Measurements from ENCODE around the gene MALRD1.

Gene MALRD1

GRCh38 chr10:19256331-19256730 is 207.7 kb downstream of the MALRD1 start:
- Histone ChIP-seq H3K4me3 (ENCODE audit: low read depth, low read length) (no peak overlapping the region), H3K36me3 (no peaks in the 10 kb centered on the region), H3K27me3 (ENCODE audit: insufficient read depth, low read depth, severe bottlenecking) (no peaks in the 10 kb centered on the region), H3K27ac (no peak overlapping the region), H3K9me3 (ENCODE audit: severe bottlenecking) (no peaks in the 10 kb centered on the region)
- no peak for DNase-seq
- TF ChIP-seq CTCF (IDR thresholded peaks at IDR 0.05; ENCODE audit: low read depth, low read length): no peak

- no peak overlapping the region for H3K27ac ChIP-seq
- H3K9me3 ChIP-seq (ENCODE audit: severe bottlenecking): no peaks in the 10 kb centered on the region
- no peak overlapping the region for H3K4me3 ChIP-seq (ENCODE audit: low read depth, low read length)
- H3K27me3 ChIP-seq (ENCODE audit: insufficient read depth, low read depth, severe bottlenecking): no peaks in the 10 kb centered on the region
- no peak for DNase-seq
- no peaks in the 10 kb centered on the region for H3K36me3 ChIP-seq
- no peak for TF ChIP-seq CTCF (IDR thresholded peaks at IDR 0.05; ENCODE audit: low read depth, low read length)
These were observed 214.7 kb downstream of the MALRD1 start for GRCh38 chr10:19263262-19263661.

- no peak overlapping the region for H3K27ac ChIP-seq
- no peak for DNase-seq
- H3K4me3 ChIP-seq (ENCODE audit: low read depth, low read length): no peak overlapping the region
- no peaks in the 10 kb centered on the region for H3K27me3 ChIP-seq (ENCODE audit: insufficient read depth, low read depth, severe bottlenecking)
- no peak for TF ChIP-seq CTCF (IDR thresholded peaks at IDR 0.05; ENCODE audit: low read depth, low read length)
- H3K36me3 ChIP-seq: no peaks in the 10 kb centered on the region
- no peaks in the 10 kb centered on the region for H3K9me3 ChIP-seq (ENCODE audit: severe bottlenecking)
These were observed 234.7 kb downstream of the MALRD1 start for GRCh38 chr10:19283285-19283684.

- TF ChIP-seq CTCF (IDR thresholded peaks at IDR 0.05; ENCODE audit: low read depth, low read length): no peak
- no peaks in the 10 kb centered on the region for H3K27me3 ChIP-seq (ENCODE audit: insufficient read depth, low read depth, severe bottlenecking)
- DNase-seq: no peak
- no peak overlapping the region for H3K4me3 ChIP-seq (ENCODE audit: low read depth, low read length)
- no peaks in the 10 kb centered on the region for H3K36me3 ChIP-seq
- H3K27ac ChIP-seq: no peak overlapping the region
- no peaks in the 10 kb centered on the region for H3K9me3 ChIP-seq (ENCODE audit: severe bottlenecking)
These were observed 235.2 kb downstream of the MALRD1 start for GRCh38 chr10:19283786-19284185.

GRCh38 chr10:19290770-19291169 is 242.2 kb downstream of the MALRD1 start:
- no peak for DNase-seq
- TF ChIP-seq CTCF (IDR thresholded peaks at IDR 0.05; ENCODE audit: low read depth, low read length): no peak
- Histone ChIP-seq H3K27me3 (ENCODE audit: insufficient read depth, low read depth, severe bottlenecking) (no peaks in the 10 kb centered on the region), H3K4me3 (ENCODE audit: low read depth, low read length) (no peak overlapping the region), H3K27ac (no peak overlapping the region), H3K9me3 (ENCODE audit: severe bottlenecking) (no peaks in the 10 kb centered on the region), H3K36me3 (no peaks in the 10 kb centered on the region)

- H3K27me3 ChIP-seq (ENCODE audit: insufficient read depth, low read depth, severe bottlenecking): no peaks in the 10 kb centered on the region
- no peaks in the 10 kb centered on the region for H3K9me3 ChIP-seq (ENCODE audit: severe bottlenecking)
- no peak overlapping the region for H3K4me3 ChIP-seq (ENCODE audit: low read depth, low read length)
- H3K36me3 ChIP-seq: no peaks in the 10 kb centered on the region
- no peak for TF ChIP-seq CTCF (IDR thresholded peaks at IDR 0.05; ENCODE audit: low read depth, low read length)
- no peak for DNase-seq
- no peak overlapping the region for H3K27ac ChIP-seq
These were observed 245.6 kb downstream of the MALRD1 start for GRCh38 chr10:19294233-19294632.

Measured in WERI-Rb-1 (cell line).